HepG2 (cell line): ENCODE results near the gene ZFP36. TPM values are rescaled to one million over a fixed set of nuclear protein-coding genes. Genes with fewer than 3 reads are reported as not detected.

Experiments used
- ETV5 ChIP-seq: IDR thresholded peaks from 2 replicates; pipeline ENCODE4 v1.6.1; 2018; ENCODE audit warnings: missing biosample characterization, missing genetic modification reagents, inconsistent platforms, borderline replicate concordance
- HMGA1 ChIP-seq: sonication (generic); formaldehyde crosslinking; conservative IDR thresholded peaks from 2 replicates; pipeline ENCODE4 v1.4.0; 2020; ENCODE audit warnings: missing genetic modification reagents
- ZFP36L2 ChIP-seq: sonication (generic); formaldehyde crosslinking; IDR thresholded peaks from 2 replicates; pipeline ENCODE4 v1.4.0; 2020; ENCODE audit warnings: missing genetic modification reagents
- polyA plus RNA-seq, 8 experiments: library from polyadenylated mRNA; depleted of rRNA in 3 of 8; stranded (reverse) in 7 of 8; unstranded in 1 of 8; fragments of >200 nt; fragmentation: Illumina TruSeq in 4 of 8; extraction: Trizol in 4 of 8; gene quantifications; 2 replicates each; pipeline versions ENCODE4 v1.2.1 to v1.2.3, GENCODE V29; 2011 to 2016; ENCODE audit warnings: low read depth in 4 of 8, missing spikeins in 1 of 8, mixed read lengths in 1 of 8; ENCODE audit not compliant: insufficient read depth in 1 of 8
- total RNA-seq, 5 experiments: library from RNA; depleted of rRNA; stranded (reverse); fragments of >200 nt; fragmentation: Illumina TruSeq; extraction: Trizol; gene quantifications; 2 replicates each; pipeline ENCODE4 v1.2.3, GENCODE V29; 2016; ENCODE audit warnings: low read depth in 1 of 5
- TF ChIP-seq, protein P1 (sequence below): sonication (generic); formaldehyde crosslinking; IDR thresholded peaks from 2 replicates; pipeline ENCODE4 v1.5.0; 2020; ENCODE audit warnings: missing genetic modification reagents
- TF ChIP-seq, protein P2 (sequence below): sonication (generic); formaldehyde crosslinking; IDR thresholded peaks from 2 replicates; pipeline ENCODE4 v1.4.0; 2020; ENCODE audit warnings: mild to moderate bottlenecking, missing genetic modification reagents
- TF ChIP-seq, protein P3 (sequence below): sonication (generic); formaldehyde crosslinking; IDR thresholded peaks from 2 replicates; pipeline ENCODE4 v1.4.0; 2020; ENCODE audit warnings: missing genetic modification reagents
- TF ChIP-seq, protein P4 (sequence below): sonication (generic); formaldehyde crosslinking; IDR thresholded peaks from 2 replicates; pipeline ENCODE4 v1.5.1; 2020; ENCODE audit warnings: missing genetic modification reagents, mild to moderate bottlenecking, borderline replicate concordance
- TF ChIP-seq, protein P5 (sequence below): sonication (generic); formaldehyde crosslinking; IDR thresholded peaks from 2 replicates; pipeline ENCODE4 v1.5.1; 2020; ENCODE audit warnings: missing genetic modification reagents, mild to moderate bottlenecking, borderline replicate concordance
- TF ChIP-seq, protein P6 (sequence below): sonication (generic); formaldehyde crosslinking; IDR thresholded peaks from 2 replicates; pipeline ENCODE4 v1.8.0; 2022; ENCODE audit warnings: mild to moderate bottlenecking, missing genetic modification reagents
- TF ChIP-seq, protein P7 (sequence below): sonication (generic); formaldehyde crosslinking; IDR thresholded peaks from 2 replicates; pipeline ENCODE4 v1.5.0; 2020; ENCODE audit warnings: missing genetic modification reagents, mild to moderate bottlenecking, borderline replicate concordance

ZFP36 gene
- total and polyA plus RNA-seq, 2 of the 13 experiments (the other 11 are each of a cell fraction or from before 2014, with no cell fraction given): 1.4 to 1.7 TPM

DNA sequence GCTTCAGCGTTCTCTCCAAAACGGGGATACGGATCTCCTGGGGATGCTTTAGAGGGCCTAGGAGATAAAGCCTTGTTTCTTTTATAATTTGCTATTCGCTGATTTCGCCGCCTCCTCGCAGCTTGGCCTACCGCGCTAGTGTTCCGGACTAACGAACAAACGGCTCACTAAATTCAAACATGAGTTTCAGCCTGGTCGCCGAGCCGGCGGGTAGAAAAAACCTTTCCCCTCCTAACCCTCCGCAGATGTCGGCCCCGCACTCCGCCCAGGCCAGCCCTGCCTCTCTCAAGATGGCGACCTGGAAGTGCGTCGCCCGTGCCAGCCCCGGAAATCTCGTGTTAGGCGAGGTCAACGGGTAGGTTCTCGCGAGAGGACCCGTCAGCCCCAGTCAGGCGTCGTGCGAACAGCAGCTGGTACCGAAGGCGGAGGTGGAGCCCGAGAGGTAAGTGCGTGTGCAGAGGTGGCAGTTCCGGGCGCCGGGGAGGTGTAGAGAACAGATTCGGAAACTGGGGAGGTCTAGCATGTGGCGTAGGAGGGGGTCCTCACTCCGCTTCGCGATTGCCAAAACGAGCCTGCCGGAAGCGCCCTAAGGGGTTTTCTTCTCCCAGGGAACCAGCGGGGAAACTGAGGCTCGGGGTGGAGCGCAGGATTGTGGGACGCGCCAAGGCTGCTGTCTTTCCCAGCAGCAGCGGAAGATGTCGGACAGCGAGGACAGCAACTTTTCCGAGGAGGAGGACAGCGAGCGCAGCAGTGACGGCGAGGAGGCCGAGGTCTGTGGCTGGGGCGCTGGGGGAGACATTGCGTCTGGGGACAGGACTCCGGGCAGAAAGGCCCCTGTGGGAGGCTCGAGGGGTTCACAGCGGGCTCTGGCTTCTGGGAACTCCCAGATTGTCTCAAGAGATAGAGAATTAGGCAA, 38.8 kb downstream of the ZFP36 start, which contains the start of gene SUPT5H (continued):
- TF ChIP-seq, protein P1, sequence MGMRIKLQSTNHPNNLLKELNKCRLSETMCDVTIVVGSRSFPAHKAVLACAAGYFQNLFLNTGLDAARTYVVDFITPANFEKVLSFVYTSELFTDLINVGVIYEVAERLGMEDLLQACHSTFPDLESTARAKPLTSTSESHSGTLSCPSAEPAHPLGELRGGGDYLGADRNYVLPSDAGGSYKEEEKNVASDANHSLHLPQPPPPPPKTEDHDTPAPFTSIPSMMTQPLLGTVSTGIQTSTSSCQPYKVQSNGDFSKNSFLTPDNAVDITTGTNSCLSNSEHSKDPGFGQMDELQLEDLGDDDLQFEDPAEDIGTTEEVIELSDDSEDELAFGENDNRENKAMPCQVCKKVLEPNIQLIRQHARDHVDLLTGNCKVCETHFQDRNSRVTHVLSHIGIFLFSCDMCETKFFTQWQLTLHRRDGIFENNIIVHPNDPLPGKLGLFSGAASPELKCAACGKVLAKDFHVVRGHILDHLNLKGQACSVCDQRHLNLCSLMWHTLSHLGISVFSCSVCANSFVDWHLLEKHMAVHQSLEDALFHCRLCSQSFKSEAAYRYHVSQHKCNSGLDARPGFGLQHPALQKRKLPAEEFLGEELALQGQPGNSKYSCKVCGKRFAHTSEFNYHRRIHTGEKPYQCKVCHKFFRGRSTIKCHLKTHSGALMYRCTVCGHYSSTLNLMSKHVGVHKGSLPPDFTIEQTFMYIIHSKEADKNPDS (CRISPR knock-in tag): no peak
- TF ChIP-seq ZFP36L2 (CRISPR knock-in tag) (peak; percentile 41; the same call in 1 of the 2 replicates), HMGA1 (CRISPR knock-in tag) (no peak), ETV5 (CRISPR knock-in tag) (peak; percentile 76)
- TF ChIP-seq, protein P2, sequence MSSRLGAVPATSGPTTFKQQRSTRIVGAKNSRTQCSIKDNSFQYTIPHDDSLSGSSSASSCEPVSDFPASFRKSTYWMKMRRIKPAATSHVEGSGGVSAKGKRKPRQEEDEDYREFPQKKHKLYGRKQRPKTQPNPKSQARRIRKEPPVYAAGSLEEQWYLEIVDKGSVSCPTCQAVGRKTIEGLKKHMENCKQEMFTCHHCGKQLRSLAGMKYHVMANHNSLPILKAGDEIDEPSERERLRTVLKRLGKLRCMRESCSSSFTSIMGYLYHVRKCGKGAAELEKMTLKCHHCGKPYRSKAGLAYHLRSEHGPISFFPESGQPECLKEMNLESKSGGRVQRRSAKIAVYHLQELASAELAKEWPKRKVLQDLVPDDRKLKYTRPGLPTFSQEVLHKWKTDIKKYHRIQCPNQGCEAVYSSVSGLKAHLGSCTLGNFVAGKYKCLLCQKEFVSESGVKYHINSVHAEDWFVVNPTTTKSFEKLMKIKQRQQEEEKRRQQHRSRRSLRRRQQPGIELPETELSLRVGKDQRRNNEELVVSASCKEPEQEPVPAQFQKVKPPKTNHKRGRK (CRISPR knock-in tag): no peak
- TF ChIP-seq, protein P3, sequence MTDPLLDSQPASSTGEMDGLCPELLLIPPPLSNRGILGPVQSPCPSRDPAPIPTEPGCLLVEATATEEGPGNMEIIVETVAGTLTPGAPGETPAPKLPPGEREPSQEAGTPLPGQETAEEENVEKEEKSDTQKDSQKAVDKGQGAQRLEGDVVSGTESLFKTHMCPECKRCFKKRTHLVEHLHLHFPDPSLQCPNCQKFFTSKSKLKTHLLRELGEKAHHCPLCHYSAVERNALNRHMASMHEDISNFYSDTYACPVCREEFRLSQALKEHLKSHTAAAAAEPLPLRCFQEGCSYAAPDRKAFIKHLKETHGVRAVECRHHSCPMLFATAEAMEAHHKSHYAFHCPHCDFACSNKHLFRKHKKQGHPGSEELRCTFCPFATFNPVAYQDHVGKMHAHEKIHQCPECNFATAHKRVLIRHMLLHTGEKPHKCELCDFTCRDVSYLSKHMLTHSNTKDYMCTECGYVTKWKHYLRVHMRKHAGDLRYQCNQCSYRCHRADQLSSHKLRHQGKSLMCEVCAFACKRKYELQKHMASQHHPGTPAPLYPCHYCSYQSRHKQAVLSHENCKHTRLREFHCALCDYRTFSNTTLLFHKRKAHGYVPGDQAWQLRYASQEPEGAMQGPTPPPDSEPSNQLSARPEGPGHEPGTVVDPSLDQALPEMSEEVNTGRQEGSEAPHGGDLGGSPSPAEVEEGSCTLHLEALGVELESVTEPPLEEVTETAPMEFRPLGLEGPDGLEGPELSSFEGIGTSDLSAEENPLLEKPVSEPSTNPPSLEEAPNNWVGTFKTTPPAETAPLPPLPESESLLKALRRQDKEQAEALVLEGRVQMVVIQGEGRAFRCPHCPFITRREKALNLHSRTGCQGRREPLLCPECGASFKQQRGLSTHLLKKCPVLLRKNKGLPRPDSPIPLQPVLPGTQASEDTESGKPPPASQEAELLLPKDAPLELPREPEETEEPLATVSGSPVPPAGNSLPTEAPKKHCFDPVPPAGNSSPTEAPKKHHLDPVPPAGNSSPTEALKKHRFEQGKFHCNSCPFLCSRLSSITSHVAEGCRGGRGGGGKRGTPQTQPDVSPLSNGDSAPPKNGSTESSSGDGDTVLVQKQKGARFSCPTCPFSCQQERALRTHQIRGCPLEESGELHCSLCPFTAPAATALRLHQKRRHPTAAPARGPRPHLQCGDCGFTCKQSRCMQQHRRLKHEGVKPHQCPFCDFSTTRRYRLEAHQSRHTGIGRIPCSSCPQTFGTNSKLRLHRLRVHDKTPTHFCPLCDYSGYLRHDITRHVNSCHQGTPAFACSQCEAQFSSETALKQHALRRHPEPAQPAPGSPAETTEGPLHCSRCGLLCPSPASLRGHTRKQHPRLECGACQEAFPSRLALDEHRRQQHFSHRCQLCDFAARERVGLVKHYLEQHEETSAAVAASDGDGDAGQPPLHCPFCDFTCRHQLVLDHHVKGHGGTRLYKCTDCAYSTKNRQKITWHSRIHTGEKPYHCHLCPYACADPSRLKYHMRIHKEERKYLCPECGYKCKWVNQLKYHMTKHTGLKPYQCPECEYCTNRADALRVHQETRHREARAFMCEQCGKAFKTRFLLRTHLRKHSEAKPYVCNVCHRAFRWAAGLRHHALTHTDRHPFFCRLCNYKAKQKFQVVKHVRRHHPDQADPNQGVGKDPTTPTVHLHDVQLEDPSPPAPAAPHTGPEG (CRISPR knock-in tag): no peak
- TF ChIP-seq, protein P4, sequence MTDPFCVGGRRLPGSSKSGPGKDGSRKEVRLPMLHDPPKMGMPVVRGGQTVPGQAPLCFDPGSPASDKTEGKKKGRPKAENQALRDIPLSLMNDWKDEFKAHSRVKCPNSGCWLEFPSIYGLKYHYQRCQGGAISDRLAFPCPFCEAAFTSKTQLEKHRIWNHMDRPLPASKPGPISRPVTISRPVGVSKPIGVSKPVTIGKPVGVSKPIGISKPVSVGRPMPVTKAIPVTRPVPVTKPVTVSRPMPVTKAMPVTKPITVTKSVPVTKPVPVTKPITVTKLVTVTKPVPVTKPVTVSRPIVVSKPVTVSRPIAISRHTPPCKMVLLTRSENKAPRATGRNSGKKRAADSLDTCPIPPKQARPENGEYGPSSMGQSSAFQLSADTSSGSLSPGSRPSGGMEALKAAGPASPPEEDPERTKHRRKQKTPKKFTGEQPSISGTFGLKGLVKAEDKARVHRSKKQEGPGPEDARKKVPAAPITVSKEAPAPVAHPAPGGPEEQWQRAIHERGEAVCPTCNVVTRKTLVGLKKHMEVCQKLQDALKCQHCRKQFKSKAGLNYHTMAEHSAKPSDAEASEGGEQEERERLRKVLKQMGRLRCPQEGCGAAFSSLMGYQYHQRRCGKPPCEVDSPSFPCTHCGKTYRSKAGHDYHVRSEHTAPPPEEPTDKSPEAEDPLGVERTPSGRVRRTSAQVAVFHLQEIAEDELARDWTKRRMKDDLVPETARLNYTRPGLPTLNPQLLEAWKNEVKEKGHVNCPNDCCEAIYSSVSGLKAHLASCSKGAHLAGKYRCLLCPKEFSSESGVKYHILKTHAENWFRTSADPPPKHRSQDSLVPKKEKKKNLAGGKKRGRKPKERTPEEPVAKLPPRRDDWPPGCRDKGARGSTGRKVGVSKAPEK: no peak
- TF ChIP-seq, protein P5, sequence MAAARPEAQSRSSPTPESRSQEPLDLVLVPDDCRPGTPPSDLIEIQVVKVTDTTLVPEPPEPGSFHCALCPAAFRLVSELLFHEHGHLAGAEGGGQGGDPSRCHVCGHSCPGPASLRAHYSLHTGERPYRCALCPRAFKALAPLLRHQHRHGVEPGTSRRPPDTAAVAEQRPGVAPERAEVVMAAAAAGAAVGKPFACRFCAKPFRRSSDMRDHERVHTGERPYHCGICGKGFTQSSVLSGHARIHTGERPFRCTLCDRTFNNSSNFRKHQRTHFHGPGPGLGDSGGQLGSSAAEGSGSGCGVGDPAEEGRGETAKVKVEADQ (CRISPR knock-in tag): peak; percentile 98
- TF ChIP-seq, protein P6, sequence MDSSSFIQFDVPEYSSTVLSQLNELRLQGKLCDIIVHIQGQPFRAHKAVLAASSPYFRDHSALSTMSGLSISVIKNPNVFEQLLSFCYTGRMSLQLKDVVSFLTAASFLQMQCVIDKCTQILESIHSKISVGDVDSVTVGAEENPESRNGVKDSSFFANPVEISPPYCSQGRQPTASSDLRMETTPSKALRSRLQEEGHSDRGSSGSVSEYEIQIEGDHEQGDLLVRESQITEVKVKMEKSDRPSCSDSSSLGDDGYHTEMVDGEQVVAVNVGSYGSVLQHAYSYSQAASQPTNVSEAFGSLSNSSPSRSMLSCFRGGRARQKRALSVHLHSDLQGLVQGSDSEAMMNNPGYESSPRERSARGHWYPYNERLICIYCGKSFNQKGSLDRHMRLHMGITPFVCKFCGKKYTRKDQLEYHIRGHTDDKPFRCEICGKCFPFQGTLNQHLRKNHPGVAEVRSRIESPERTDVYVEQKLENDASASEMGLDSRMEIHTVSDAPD (CRISPR knock-in tag): 0 out of 2 replicates have a peak, but pooled peaks have one; percentile 26
- TF ChIP-seq, protein P7, sequence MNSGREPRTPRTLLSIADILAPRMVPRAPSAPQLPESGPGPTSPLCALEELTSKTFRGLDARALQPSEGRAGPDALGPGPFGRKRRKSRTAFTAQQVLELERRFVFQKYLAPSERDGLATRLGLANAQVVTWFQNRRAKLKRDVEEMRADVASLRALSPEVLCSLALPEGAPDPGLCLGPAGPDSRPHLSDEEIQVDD: no peak
